ENCODE data around the gene STIMATE. TPM values are rescaled to one million over a fixed set of nuclear protein-coding genes. Genes with fewer than 3 reads are reported as not detected.

Gene STIMATE
- polyA plus RNA-seq, 1 experiment: 10.0 TPM

DNA sequence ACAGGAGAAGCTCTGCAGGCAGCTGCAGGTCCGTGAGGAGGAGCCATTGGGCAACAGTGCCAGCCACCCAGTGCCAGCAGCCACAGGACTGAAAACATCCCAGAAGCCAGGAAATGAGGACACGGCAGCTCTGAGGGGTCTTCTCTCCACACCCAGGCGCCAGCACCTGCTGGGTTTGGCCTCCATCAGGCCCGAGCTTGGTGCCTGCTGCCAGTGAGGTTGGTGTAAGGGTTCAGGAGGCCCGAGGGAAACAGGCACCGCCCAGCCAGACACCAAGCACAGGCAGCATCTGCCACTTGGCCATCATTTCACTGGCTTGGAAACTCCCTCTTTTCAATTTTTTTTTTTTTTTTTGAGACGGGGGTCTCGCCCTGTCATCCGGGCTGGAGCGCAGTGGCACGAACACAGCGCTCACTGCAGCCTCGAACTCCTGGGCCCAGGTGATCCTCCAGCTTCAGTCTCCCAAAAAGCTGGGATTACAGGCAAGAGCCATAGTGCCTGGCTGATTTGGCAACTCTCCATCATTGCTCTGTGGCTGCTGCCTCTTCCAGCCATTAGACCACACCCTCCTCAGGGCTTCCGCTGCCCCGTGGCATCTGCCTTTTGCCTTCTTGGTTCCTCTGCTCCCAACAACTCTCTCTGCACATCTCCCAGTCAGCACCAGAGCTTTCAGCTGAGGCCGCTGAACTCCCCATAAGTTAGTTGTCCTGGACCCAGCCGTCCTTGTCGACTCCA lies 104.2 kb downstream of the STIMATE start:
- Histone ChIP-seq H3K27ac (ENCODE audit: low read depth, low read length) (no peak overlapping the region), H3K27me3 (ENCODE audit: control insufficient read depth, insufficient read depth, low read length) (peaks cover 12% of the 10 kb centered on the region), H3K9me3 (ENCODE audit: control insufficient read depth, insufficient read depth, low read length) (no peaks in the 10 kb centered on the region; the same call in 1 of the 2 replicates), H3K4me3 (ENCODE audit: low read depth, low read length) (no peak overlapping the region)
- ChIA-PET POLR2A (interaction anchor here (0.7 kb wide), 1 partner anchor 43 kb away, joined by 5 read pairs; no protein-coding TSS in a partner anchor), CTCF (no interaction called here)
- no peak for TF ChIP-seq CTCF (IDR thresholded peaks at IDR 0.05; ENCODE audit: low read depth, low read length)
- DNase-seq (ENCODE audit: low read depth, low spot score): no peak

DNA sequence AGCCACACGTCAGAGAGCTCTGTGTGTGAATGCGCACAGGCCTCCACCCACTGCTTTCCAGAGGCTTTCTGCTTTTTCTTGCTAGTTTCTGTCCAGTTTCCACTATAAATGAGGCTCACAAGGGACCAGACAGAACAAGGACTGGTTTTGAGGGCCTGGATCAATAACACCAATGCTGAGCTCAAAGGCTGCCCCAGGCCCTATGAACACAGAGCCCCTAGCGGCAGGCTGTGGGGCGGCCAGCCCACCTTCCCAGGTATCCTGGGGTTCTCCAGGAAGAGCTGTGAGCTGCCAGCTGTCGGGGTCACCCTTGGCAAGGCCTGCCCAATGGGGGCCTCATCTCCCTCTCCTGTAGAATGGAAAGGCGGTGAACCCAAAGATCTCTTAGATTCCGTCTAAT lies 104.9 kb downstream of the STIMATE start:
- H3K4me3 ChIP-seq (ENCODE audit: low read depth, low read length): no peak overlapping the region
- ChIA-PET CTCF (no interaction called here), POLR2A (interaction anchor here (0.7 kb wide), 1 partner anchor 42 kb away, joined by 5 read pairs; no protein-coding TSS in a partner anchor)
- 0 out of 2 replicates have a peak, but pooled peaks have one; percentile 1 for TF ChIP-seq CTCF (IDR thresholded peaks at IDR 0.05; ENCODE audit: low read depth, low read length)
- H3K9me3 ChIP-seq (ENCODE audit: control insufficient read depth, insufficient read depth, low read length): no peaks in the 10 kb centered on the region; the same call in 1 of the 2 replicates
- no peak for DNase-seq (ENCODE audit: low read depth, low spot score)
- peaks cover 17% of the 10 kb centered on the region for H3K27me3 ChIP-seq (ENCODE audit: control insufficient read depth, insufficient read depth, low read length)
- no peak overlapping the region for H3K27ac ChIP-seq (ENCODE audit: low read depth, low read length)

- Histone ChIP-seq H3K4me3 (ENCODE audit: low read depth, low read length) (no peak overlapping the region), H3K9me3 (ENCODE audit: control insufficient read depth, insufficient read depth, low read length) (no peaks in the 10 kb centered on the region; the same call in 1 of the 2 replicates), H3K27me3 (ENCODE audit: control insufficient read depth, insufficient read depth, low read length) (peaks cover 17% of the 10 kb centered on the region), H3K27ac (ENCODE audit: low read depth, low read length) (no peak overlapping the region)
- no peak for TF ChIP-seq CTCF (IDR thresholded peaks at IDR 0.05; ENCODE audit: low read depth, low read length)
- DNase-seq (ENCODE audit: low read depth, low spot score): no peak
- POLR2A ChIA-PET: no interaction called here
- CTCF ChIA-PET: interaction anchor here (1.6 kb wide), 1 partner anchor 29 kb away, joined by 4 read pairs; no protein-coding TSS in a partner anchor
Observed at GRCh38 chr3:52791928-52792327, 105.4 kb downstream of the STIMATE start.

DNA sequence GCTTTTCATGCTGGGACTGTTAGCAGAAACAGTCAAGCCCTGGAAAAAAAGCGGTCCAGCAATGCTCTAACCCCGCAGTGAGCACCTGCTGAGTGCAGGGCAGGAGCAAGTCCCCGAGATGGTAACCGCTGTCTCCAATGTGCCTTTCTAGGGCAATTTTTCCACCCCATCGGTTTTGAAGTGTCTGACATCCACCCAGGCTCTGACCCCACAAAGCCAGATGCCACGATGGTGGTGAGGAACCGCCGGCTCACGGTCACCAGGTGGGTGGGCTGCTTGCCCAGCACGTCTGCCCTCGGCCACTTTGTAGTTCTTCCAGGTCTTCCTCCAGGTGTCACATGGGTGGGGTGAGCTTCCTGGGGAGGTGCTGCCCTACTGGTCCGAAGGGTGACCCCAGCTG lies 106.0 kb downstream of the STIMATE start:
- ChIA-PET CTCF (interaction anchor here (1.6 kb wide), 1 partner anchor 29 kb away, joined by 4 read pairs; no protein-coding TSS in a partner anchor), POLR2A (no interaction called here)
- H3K4me3 ChIP-seq (ENCODE audit: low read depth, low read length): no peak overlapping the region

More for the DNA sequence above, 106.0 kb downstream of the STIMATE start:
- TF ChIP-seq CTCF (IDR thresholded peaks at IDR 0.05; ENCODE audit: low read depth, low read length): no peak
- Histone ChIP-seq H3K9me3 (ENCODE audit: control insufficient read depth, insufficient read depth, low read length) (no peaks in the 10 kb centered on the region; the same call in 1 of the 2 replicates), H3K27ac (ENCODE audit: low read depth, low read length) (no peak overlapping the region), H3K27me3 (ENCODE audit: control insufficient read depth, insufficient read depth, low read length) (peaks cover 17% of the 10 kb centered on the region)
- no peak for DNase-seq (ENCODE audit: low read depth, low spot score)
